ENCODE measurements around the gene OR2T2.
"Not testable (repeated sequence)": the region's sequence is repeated elsewhere in the genome, so short reads cannot be mapped to it uniquely, and the experiment has no call there.

OR2T2 gene

DNA sequence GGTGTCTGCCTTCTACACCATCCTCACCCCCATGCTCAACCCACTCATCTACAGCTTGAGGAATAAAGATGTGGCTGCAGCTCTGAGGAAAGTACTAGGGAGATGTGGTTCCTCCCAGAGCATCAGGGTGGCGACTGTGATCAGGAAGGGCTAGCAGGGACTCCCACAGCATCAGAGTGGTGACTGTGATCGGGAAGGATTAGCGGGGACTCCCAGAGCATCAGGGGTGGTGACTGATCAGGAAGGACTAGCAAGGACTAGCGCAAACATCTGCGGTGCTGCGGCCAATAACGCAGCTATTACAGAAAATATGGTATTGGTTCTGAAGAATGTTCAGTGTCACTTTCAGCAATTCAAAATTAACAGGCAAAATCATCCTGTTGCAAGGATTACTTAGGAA is 8.2 kb downstream of the OR2T2 start:
- DNase-seq, result not testable (repeated sequence)

GRCh38 chr1:248455045-248455444 is 9.6 kb downstream of the OR2T2 start:
- not testable (repeated sequence) for DNase-seq

DNA sequence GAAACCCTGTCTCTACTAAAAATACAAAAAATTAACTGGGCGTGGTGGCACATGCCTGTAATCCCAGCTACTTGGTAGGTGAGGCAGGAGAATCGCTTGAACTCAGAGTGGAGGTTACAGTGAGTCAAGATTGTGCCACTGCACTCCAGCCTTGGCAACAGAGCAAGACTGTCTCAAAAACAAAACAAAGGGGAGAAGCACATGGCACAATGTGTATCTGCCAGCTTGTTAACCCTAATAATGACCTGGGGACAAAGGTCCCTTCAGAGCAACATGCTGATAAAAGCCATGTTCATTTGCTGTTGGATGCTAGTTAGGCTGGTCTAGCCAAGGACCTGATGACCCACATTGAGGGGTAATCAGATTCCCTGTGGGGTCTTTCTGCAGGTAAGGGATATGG is 11.2 kb downstream of the OR2T2 start:
- not testable (repeated sequence) for DNase-seq

GRCh38 chr1:248459117-248459516 is 13.7 kb downstream of the OR2T2 start:
- not testable (repeated sequence) for DNase-seq

GRCh38 chr1:248471154-248471553 is 25.7 kb downstream of the OR2T2 start:
- DNase-seq, result no peak

GRCh38 chr1:248472111-248472510 is 26.7 kb downstream of the OR2T2 start:
- DNase-seq, result not testable (repeated sequence)

- not testable (repeated sequence) for DNase-seq
These were observed 27.6 kb downstream of the OR2T2 start, which contains the start of gene OR2T3 for GRCh38 chr1:248473051-248473450. Gene OR2T3, plus strand, starts transcription at chr1:248473351. Its CDS starts 0 bp downstream, at chr1:248473351.

DNA sequence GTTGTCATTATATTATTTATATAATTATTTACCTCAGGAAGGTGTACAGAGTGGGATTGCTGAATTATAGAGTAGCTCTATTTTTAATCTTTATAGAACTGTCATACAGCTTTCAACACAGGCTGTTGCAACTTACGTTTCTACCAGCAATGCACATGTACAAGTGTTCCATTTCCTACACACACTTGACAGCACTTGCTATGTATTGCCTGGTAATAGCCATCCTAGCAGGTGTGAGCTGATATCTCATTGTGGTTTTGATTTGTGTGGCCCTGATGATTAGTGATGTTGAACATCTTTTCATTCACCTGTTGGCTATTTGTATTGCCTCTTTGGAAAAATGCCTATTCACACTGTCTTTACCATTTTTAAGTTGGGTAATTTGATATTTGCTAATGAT is 30.2 kb downstream of the OR2T2 start:
- DNase-seq, result not testable (repeated sequence)

DNA sequence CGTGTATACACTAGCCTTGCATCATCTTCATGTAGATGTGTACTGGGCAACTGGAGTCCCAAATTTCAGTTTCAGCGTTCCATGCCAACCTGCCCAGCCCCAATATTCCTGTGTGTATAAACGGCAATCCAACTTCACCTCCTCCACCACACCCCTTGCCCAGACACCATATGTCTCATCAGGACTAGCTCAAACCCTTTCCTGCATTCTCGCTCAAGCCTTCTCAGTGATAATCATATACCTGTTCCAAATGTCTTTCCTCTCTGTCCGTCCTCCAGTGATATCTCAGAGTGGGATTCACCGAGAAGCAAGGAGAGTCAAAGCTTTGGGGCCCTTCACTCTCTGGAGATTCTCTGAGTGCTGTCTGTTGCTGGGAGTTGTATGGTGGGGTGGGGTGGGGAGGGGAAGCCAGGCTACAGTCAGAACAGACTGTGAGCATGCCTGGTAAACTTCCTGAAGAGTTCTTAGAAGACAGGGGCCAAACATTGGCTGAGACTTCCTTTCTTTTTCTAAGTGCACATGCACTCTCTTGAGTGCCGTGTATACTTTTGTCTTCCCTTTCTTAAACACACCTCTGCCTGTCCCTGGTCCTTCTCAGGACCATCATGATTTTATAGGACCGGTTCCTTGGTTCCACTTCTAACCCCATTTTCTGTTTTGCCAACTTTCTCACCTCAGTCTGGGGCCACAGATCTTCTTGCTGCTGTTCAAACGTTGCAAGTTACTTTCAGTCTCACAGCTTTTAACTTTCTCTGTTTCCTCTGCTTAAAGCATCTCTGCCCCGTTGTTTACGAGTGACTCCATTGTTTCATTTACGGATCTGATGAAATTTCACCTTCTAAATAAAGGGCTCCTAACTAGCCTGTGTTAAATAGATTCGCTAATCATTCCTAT is 36.5 kb downstream of the OR2T2 start:
- not testable (repeated sequence) for DNase-seq

- not testable (repeated sequence) for DNase-seq
These were observed 42.9 kb downstream of the OR2T2 start, which contains the start of gene OR2T5 for GRCh38 chr1:248488289-248488688. Gene OR2T5, plus strand, starts transcription at chr1:248488589. Its CDS starts 0 bp downstream, at chr1:248488589.

DNA sequence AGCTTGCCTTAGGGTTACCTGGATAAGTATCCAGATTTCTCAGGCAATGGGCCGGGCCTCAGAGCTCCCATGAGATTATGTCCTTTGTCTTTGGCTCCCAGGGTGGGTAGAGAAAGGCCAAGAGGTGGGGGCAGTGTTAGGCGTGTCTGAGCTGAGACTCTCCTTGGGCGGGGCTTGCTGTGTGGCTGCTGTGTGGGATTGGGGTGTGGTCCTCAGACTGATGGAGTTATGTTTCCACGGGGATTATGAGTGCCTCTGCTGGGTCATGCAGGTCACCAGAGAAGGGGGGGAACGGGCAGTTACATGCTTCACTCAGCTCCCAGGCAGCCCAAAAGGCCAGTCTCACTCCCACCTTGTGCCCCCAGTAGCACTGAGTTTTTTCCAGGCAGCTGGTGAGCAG is 51.2 kb downstream of the OR2T2 start:
- DNase-seq, result not testable (repeated sequence)

- peak; percentile 4 for DNase-seq
These were observed 55.0 kb downstream of the OR2T2 start for GRCh38 chr1:248500305-248501035.

Data from hematopoietic multipotent progenitor cell treated with erythropoietin and hydrocortisone succinate and interleukin-3 and kit ligand, for 6 days (in vitro differentiated cells).